GM12878 (cell line): ENCODE measurements around the gene CFAP54. TPM values are rescaled to one million over a fixed set of nuclear protein-coding genes. Genes with fewer than 3 reads are reported as not detected.

Experiments used
- ATAC-seq: fragments of 200-7000 bp; cut with Tn5 transposase; 3 replicates; pipeline ENCODE4 v1.9.1; 2020; ENCODE audit warnings: mild to moderate bottlenecking, moderate library complexity
- BruUV-seq: library from RNA; stranded (reverse); fragments of 400-500 nt; replicated peaks from 2 replicates; lab custom pipeline; 2021; lab: Mats Ljungman, UMichigan
- CTCF ChIA-PET: fragments of 300-600 bp; sonication (Branson Sonifier 250); formaldehyde crosslinking; extraction: SDS; loops from one replicate; lab custom pipeline; 2021; ENCODE audit warnings: inconsistent platforms; lab: Yijun Ruan, JAX
- POLR2A ChIA-PET: fragments of 350-600 bp; formaldehyde crosslinking; extraction: SDS; loops from one replicate; lab custom pipeline; 2021; ENCODE audit warnings: inconsistent platforms; lab: Charles Lee
- RAD21 ChIA-PET: fragments of 300-600 bp; sonication (Branson Sonifier 250); formaldehyde crosslinking; loops from one replicate; lab custom pipeline; 2023; ENCODE audit warnings: antibody characterized with exemption; ENCODE audit not compliant: unreplicated experiment; lab: Charles Lee
- SMC1A ChIA-PET: fragments of 300-600 bp; sonication (Branson Sonifier 250); formaldehyde crosslinking; loops from one replicate; lab custom pipeline; 2023; ENCODE audit not compliant: unreplicated experiment, uncharacterized antibody; lab: Charles Lee
- DNase-seq: peaks from one replicate; pipeline ENCODE4 v3.0.0-alpha.2; 2011; ENCODE audit warnings: low read depth, low spot score
- FAIRE-seq: peaks from 3 replicates; lab custom pipeline; 2011; peaks lifted over from hg19 to GRCh38; lab: Jason Lieb, UNC
- H2AFZ ChIP-seq: 2 replicates; pipeline ENCODE4 v1.6.0; 2011; ENCODE audit warnings: low read depth, low read length, control low read depth; ENCODE audit not compliant: control insufficient read depth
- H3K27ac ChIP-seq: 2 replicates; pipeline ENCODE4 v1.5.1; 2011; ENCODE audit warnings: control low read depth; ENCODE audit not compliant: control insufficient read depth, insufficient read depth
- H3K27me3 ChIP-seq, 2 experiments: replicated peaks in 1 of 2; 2 replicates each; pipeline versions ENCODE4 v1.6.0 to v1.6.1; 2011; ENCODE audit warnings: low read length in 1 of 2; ENCODE audit not compliant: control insufficient read depth in 2 of 2, insufficient read depth in 2 of 2
- H3K36me3 ChIP-seq, 2 experiments: 2 replicates each; pipeline ENCODE4 v1.5.1; 2011; ENCODE audit warnings: low read length in 1 of 2; ENCODE audit not compliant: control insufficient read depth in 2 of 2, insufficient read depth in 2 of 2
- H3K4me1 ChIP-seq: 2 replicates; pipeline ENCODE4 v1.6.1; 2011; ENCODE audit warnings: mild to moderate bottlenecking, low read length, moderate library complexity, mixed read lengths; ENCODE audit not compliant: control insufficient read depth, insufficient read depth
- H3K4me2 ChIP-seq: 2 replicates; pipeline ENCODE4 v1.6.0; 2011; ENCODE audit warnings: control low read depth; ENCODE audit not compliant: control insufficient read depth, insufficient read depth
- H3K4me3 ChIP-seq: fragments of 200-600 bp; sonication (generic); 2 replicates; pipeline ENCODE4 v1.5.1; 2016
- H3K79me2 ChIP-seq: 2 replicates; pipeline ENCODE4 v1.6.0; 2011; ENCODE audit warnings: low read length; ENCODE audit not compliant: control insufficient read depth, insufficient read depth
- H3K9ac ChIP-seq: 2 replicates; pipeline ENCODE4 v1.8.0; 2011; ENCODE audit warnings: low read length, control low read depth, mixed read lengths; ENCODE audit not compliant: control insufficient read depth, insufficient read depth
- H3K9me3 ChIP-seq: replicated peaks from 3 replicates; pipeline ENCODE4 v1.5.1; 2011; ENCODE audit warnings: mild to moderate bottlenecking, low read length; ENCODE audit not compliant: control insufficient read depth, insufficient read depth
- H4K20me1 ChIP-seq: 2 replicates; pipeline ENCODE4 v1.6.0; 2011; ENCODE audit not compliant: control insufficient read depth, insufficient read depth
- BACH1 ChIP-seq: fragments of 450-650 bp; IDR thresholded peaks from 2 replicates; pipeline ENCODE4 v1.6.1; 2017; ENCODE audit warnings: mild to moderate bottlenecking, borderline replicate concordance
- BMI1 ChIP-seq: fragments of 450-650 bp; IDR thresholded peaks from 2 replicates; pipeline ENCODE4 v1.6.1; 2016; ENCODE audit warnings: mild to moderate bottlenecking, moderate library complexity, borderline replicate concordance
- JUND ChIP-seq: IDR thresholded peaks from 2 replicates; pipeline ENCODE4 v1.6.1; 2012; ENCODE audit warnings: low read depth, mild to moderate bottlenecking, low read length, improper control_type of control experiment, moderate library complexity
- KAT2A ChIP-seq: conservative IDR thresholded peaks from 2 replicates; pipeline ENCODE4 v1.6.1; 2011; ENCODE audit warnings: low read depth, low read length; ENCODE audit not compliant: control insufficient read depth
- MEF2B ChIP-seq: fragments of 450-650 bp; IDR thresholded peaks from 2 replicates; pipeline ENCODE4 v1.6.1; 2018; ENCODE audit warnings: mild to moderate bottlenecking, moderate library complexity; ENCODE audit not compliant: partially characterized antibody, poor library complexity, severe bottlenecking
- MTA3 ChIP-seq: IDR thresholded peaks from 2 replicates; pipeline ENCODE4 v1.6.1; 2012; ENCODE audit warnings: low read length, inconsistent platforms, borderline replicate concordance
- PAX5 ChIP-seq: IDR thresholded peaks from 2 replicates; pipeline ENCODE4 v1.6.1; 2011; ENCODE audit warnings: low read depth, low read length, borderline replicate concordance
- SRF ChIP-seq, 2 experiments: IDR thresholded peaks; 2 replicates each; pipeline ENCODE4 v1.6.1; 2011; ENCODE audit warnings: low read depth in 2 of 2, low read length in 2 of 2, mild to moderate bottlenecking in 1 of 2, moderate library complexity in 1 of 2
- TAF1 ChIP-seq: IDR thresholded peaks from 2 replicates; pipeline ENCODE4 v1.6.1; 2011; ENCODE audit warnings: mild to moderate bottlenecking, low read depth, low read length, borderline replicate concordance
- TARDBP ChIP-seq: IDR thresholded peaks from 2 replicates; pipeline ENCODE4 v1.6.1; 2016; ENCODE audit warnings: borderline replicate concordance
- TCF7 ChIP-seq: IDR thresholded peaks from 2 replicates; pipeline ENCODE4 v1.6.1; 2014; ENCODE audit warnings: antibody characterized with exemption, borderline replicate concordance
- WGBS: methylation state at CpG from one replicate; pipeline ENCODE4 v1.1.6; 2016; ENCODE audit warnings: low lambda C conversion rate; ENCODE audit not compliant: insufficient replicate concordance, insufficient coverage; ENCODE audit errors: missing lambda C conversion rate; 5-methylcytosine and 5-hydroxymethylcytosine counted together
- in situ Hi-C: fragments of 300-500 bp; cut with MboI; formaldehyde crosslinking; loops from 9 replicates; pipeline ENCODE4 v1.14.3; 2018; ENCODE audit warnings: mixed read lengths
- intact Hi-C: fragments of 100-400 bp; cut with micrococcal nuclease; formaldehyde crosslinking; loops from one replicate; pipeline ENCODE4 v1.14.2; 2022; ENCODE audit not compliant: unreplicated experiment
- polyA plus RNA-seq, 11 experiments: library from polyadenylated mRNA; depleted of rRNA in 4 of 11; unstranded in 6 of 11; stranded (reverse) in 5 of 11; fragments of >200 nt; fragmentation: Nextera tagmentation in 4 of 11; fragmentation: Illumina TruSeq in 1 of 11; extraction: Ambion mirVana in 4 of 11; extraction: Trizol in 1 of 11; gene quantifications; 1 replicate in 1 of 11; 2 replicates in 10 of 11; pipeline versions ENCODE4 v1.2.1 to v1.2.3, GENCODE V29; 2011 to 2016; ENCODE audit warnings: inconsistent platforms in 2 of 11, missing spikeins in 2 of 11, low read depth in 1 of 11
- total RNA-seq, 4 experiments: library from RNA; depleted of rRNA in 3 of 4; stranded (reverse); fragments of >200 nt in 3 of 4; fragmentation: Illumina TruSeq in 1 of 4; extraction: Trizol in 1 of 4; gene quantifications; 2 replicates each; pipeline versions ENCODE4 v1.2.1 to v1.2.3, GENCODE V29; 2013 to 2021
- TF ChIP-seq, protein P1 (sequence below): fragments of 450-650 bp; IDR thresholded peaks from 2 replicates; pipeline ENCODE4 v1.6.1; 2017; ENCODE audit warnings: mild to moderate bottlenecking
- TF ChIP-seq, protein P2 (sequence below): fragments of 450-650 bp; IDR thresholded peaks from 2 replicates; pipeline ENCODE4 v1.6.1; 2017; ENCODE audit warnings: antibody characterized with exemption, mild to moderate bottlenecking, moderate library complexity

CFAP54 gene
- total and polyA plus RNA-seq, 10 of the 15 experiments (the other 5 are each of a cell fraction or from before 2014, with no cell fraction given): 0.19 to 1.5 (median 0.56) TPM

DNA sequence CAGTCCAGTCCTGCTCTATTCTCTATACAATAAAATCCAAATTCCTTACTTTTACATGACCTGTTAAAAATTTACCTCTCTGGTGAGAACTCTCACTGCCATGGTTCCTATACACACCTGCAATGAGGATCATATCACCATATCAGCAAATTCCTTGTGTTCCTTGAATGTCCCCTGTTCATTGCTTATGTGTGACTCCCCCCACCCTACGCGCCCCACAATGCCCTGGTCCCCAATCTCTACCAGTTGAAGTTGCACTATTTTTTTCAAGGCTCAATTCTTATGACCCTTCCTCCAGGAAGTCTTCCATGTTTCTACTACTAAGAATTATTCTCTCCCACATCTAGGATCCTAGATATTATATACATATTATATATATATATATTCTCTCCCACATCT is 335.5 kb downstream of the CFAP54 start (continued):
- TF ChIP-seq MEF2B: no peak
- no peak for TF ChIP-seq JUND
- no peak for TF ChIP-seq TARDBP

DNA sequence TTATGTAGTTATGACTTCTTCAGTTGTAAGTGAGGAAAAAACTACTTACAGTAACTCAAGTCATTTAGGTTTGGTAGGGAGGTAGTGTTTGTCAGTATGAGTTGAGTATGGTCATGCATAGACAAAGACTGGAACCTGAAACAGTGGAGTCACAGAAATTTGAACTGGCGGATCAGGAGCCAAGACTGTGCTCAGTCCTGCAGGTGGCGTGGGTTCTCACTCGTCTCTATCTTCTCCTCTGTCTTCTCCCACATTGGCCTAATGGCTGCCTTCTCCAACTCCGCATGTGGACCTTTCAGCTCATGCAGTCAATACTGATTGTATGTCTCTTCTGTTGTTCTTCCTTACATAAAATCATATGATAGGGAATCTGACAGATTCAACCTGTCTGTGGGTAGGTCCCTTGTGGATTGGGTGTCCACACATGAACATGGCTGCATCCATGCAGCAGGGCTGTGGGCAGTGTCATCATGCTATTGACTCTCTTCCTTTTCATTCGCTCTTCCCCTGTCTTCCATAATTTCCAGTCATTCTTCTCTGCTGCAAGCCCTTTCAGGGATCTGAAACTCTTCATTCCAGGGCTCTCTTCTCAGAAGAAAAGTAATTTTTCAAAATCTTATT is 338.9 kb downstream of the CFAP54 start:
- ATAC-seq (no peak; the same call in 2 of the 3 replicates), FAIRE-seq (no peak)
- no peaks in the 10 kb centered on the region for H4K20me1 ChIP-seq

More for the DNA sequence above, 338.9 kb downstream of the CFAP54 start:
- Histone ChIP-seq H3K9ac (no peak overlapping the region), H3K4me3 (no peak overlapping the region), H3K9me3 (no peaks in the 10 kb centered on the region)
- POLR2A ChIA-PET: no interaction called here
- in situ Hi-C loops: no loop called here
- TF ChIP-seq MTA3 (no peak), SRF (IDR thresholded peaks at IDR 0.05; ENCODE audit: low read depth in 2 of 2, low read length in 2 of 2) (no peak), BMI1 (no peak), PAX5 (no peak), KAT2A (no peak), BACH1 (no peak), TCF7 (no peak), TAF1 (no peak)
- TF ChIP-seq, protein P1, sequence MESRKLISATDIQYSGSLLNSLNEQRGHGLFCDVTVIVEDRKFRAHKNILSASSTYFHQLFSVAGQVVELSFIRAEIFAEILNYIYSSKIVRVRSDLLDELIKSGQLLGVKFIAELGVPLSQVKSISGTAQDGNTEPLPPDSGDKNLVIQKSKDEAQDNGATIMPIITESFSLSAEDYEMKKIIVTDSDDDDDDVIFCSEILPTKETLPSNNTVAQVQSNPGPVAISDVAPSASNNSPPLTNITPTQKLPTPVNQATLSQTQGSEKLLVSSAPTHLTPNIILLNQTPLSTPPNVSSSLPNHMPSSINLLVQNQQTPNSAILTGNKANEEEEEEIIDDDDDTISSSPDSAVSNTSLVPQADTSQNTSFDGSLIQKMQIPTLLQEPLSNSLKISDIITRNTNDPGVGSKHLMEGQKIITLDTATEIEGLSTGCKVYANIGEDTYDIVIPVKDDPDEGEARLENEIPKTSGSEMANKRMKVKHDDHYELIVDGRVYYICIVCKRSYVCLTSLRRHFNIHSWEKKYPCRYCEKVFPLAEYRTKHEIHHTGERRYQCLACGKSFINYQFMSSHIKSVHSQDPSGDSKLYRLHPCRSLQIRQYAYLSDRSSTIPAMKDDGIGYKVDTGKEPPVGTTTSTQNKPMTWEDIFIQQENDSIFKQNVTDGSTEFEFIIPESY: no peak
- TF ChIP-seq, protein P2, sequence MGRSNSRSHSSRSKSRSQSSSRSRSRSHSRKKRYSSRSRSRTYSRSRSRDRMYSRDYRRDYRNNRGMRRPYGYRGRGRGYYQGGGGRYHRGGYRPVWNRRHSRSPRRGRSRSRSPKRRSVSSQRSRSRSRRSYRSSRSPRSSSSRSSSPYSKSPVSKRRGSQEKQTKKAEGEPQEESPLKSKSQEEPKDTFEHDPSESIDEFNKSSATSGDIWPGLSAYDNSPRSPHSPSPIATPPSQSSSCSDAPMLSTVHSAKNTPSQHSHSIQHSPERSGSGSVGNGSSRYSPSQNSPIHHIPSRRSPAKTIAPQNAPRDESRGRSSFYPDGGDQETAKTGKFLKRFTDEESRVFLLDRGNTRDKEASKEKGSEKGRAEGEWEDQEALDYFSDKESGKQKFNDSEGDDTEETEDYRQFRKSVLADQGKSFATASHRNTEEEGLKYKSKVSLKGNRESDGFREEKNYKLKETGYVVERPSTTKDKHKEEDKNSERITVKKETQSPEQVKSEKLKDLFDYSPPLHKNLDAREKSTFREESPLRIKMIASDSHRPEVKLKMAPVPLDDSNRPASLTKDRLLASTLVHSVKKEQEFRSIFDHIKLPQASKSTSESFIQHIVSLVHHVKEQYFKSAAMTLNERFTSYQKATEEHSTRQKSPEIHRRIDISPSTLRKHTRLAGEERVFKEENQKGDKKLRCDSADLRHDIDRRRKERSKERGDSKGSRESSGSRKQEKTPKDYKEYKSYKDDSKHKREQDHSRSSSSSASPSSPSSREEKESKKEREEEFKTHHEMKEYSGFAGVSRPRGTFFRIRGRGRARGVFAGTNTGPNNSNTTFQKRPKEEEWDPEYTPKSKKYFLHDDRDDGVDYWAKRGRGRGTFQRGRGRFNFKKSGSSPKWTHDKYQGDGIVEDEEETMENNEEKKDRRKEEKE: no peak
- TF ChIP-seq, all 136 proteins: peak for 0
- ChIA-PET CTCF (no interaction called here), SMC1A (no interaction called here), RAD21 (no interaction called here)
- Histone ChIP-seq H3K79me2 (no peaks in the 10 kb centered on the region), H3K4me2 (no peak overlapping the region), H3K36me3 (no peaks in the 10 kb centered on the region), H3K4me1 (no peaks in the 10 kb centered on the region), H3K27ac (no peak overlapping the region), H2AFZ (no peak overlapping the region), H3K27me3 (no peaks in the 10 kb centered on the region; a peak in 1 of 4 replicates)
- BruUV-seq: no TSS peak
- no peak for DNase-seq
- intact Hi-C loops: no loop called here
- WGBS: 53% methylated on average over 5 of the region's 5 CpGs
